ENCODE data around the gene PPTC7.
"Not testable (repeated sequence)": the region's sequence is repeated elsewhere in the genome, so short reads cannot be mapped to it uniquely, and the experiment has no call there.

Gene PPTC7

DNA sequence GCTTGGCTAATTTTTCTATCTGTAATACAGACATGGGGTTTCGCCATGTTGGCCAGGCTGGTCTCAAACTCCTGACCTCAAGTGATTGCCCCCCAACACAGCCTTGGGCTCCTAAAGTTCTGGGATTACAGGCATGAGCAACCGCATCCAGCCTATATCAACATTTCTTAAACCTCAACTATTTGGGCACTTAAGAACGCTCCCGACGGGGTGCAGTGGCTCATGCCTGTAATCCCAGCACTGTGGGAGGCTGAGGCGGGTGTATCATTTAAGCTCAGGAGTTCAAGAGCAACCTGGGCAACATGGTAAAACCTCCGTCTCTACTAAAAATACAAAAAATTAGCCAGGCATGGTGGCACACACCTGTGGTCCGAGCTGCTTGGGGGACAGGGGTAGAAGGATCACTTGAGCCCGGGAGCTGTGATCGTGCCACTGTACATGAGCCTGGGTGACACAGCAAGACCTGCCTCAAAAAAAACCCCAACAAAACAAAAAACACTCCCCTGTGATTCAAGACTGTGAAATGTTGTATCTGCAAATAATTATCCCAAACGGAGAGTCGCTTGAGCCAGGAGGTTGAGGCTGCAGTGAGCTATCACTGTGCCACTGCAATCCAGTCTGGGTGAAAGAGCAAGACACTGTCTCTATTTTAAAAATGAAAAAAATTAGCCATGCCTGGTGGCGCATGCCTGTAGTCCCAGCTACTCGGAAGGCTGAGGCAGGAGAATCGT, 21.5 kb downstream of the PPTC7 start:
- DNase-seq (ENCODE audit: low read depth) = peak; percentile 89

DNA sequence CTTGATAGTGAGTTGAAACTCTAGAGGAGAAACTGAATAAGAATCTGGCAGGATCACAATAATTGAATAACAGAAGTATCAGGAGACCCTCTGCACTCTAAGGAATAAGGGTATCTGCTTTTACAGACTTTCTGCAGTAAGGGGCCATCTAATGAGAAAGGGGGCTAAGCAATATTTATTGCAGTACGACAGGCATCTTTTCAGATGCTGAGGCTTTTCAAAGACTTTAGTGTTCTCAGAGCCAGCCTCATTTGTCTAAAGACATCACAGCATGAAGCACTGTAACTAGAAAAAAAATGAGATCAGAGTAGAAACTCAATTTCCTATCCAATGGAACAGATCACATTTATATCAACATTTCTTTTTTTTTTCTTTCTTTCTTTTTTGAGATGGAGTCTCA, 22.2 kb downstream of the PPTC7 start:
- DNase-seq (ENCODE audit: low read depth) = no peak

DNA sequence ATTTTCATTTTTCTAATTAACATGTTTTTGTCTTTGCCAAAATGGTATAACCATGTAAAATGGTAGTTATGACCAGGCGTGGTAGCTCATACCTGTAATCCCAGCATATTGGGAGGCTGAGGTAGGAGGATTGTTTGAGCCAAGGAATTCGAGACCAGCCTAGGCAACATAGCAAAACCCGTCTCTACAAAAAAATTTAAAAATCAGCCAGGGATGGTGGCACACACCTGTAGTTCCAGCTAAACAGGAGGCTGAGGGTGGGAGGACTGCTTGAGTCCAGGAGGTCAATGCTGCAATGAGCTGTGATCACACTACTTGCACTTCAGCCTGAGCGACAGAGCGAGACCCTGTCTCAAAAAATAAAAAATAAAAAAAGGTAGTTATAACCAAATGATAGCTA, 23.1 kb downstream of the PPTC7 start:
- DNase-seq (ENCODE audit: low read depth) = no peak

DNA sequence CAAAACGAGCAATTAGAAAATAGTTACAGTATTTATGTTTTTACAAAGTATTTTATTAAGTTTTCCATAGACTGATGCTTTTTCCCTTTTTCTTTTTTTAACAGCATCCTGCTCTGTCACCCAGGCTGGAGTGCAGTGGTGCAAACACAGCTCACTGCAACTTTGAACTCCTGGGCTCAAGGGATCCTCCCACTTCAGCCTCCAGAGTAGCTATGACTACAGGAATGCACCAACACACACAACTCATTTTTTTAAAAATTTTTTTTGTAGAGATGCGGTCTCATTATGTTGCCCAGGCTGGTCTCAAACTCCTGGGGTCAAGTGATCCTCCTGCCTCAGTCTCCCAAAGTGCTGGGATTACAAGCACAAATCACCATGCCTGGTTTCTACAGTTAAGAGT, 24.2 kb downstream of the PPTC7 start:
- DNase-seq (ENCODE audit: low read depth) = not testable (repeated sequence)

DNA sequence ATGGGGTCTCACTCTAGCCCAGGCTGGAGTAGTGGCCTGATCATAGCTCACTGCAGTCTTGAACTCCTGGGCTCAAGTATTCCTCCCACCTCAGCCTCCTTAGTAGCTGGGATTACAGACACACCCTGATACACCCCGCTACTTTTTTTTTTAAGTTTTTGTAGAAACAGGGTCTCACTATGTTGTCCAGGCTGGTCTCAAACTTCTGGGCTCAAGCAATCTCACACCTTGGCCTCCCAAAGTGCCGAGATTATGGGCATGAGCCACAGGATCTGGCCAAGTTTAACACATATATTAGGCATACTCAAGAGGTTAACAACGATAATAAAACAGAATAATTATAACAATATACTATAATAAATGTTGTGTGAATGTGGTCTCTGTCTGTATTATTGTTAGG, 25.8 kb downstream of the PPTC7 start:
- no peak for DNase-seq (ENCODE audit: low read depth)

DNA sequence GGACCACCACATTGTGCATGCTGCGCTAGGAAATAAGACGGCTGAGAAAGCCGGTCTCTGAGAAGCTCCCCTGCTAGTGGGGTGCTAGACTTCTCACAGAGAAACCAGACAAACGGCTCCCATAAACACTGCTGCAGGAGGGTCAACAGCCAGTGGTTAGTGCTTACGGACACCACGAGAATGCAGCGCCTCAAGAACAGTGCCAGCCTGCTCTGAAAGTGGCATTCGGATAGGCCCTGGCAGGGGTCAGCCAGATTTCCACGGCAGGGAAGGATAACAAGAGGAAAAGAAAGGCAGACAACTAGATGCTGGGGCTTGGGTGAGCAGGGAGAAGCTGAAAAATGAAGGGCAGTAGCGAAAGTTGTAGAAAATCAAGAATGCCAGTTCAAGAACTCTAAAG, 26.4 kb downstream of the PPTC7 start:
- no peak for DNase-seq (ENCODE audit: low read depth)

DNA sequence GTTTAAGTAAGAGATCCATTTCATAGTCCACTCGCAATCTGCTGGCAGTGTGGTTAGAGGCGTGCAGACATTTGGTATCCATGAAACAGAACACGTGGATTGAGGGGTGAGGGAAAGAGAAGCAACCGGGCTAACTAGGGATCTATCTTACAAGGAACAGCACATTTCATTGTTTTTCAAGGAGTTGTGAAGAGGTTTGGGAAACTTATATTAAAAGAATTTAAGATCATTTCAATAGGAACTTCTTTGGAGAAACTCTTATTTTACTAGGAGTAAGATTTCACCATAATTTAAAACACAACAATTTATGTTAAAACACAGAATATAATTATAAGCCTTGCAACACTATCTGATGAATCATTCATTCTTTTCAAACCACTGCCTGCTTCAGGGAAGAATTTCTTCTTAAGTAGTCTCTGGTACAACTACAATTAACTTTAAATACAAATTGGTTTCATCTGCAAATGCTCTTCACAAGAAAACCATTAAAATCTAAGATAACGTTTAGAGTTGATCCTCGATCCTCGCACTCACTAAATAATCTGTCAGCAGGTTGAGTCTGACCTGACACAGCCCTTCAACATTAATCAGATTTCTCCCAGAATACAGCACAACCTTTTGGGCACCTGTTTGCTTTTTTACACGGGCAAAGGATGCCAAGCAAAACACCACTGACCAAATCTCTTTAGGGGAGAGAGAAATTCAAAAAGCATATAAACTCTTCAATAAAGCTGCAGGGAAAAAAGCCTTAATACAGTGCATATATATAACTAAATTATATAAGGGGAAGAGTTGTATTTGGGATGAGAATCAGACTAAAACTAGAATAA, 27.3 kb downstream of the PPTC7 start:
- peak; percentile 84 for DNase-seq (ENCODE audit: low read depth)

DNA sequence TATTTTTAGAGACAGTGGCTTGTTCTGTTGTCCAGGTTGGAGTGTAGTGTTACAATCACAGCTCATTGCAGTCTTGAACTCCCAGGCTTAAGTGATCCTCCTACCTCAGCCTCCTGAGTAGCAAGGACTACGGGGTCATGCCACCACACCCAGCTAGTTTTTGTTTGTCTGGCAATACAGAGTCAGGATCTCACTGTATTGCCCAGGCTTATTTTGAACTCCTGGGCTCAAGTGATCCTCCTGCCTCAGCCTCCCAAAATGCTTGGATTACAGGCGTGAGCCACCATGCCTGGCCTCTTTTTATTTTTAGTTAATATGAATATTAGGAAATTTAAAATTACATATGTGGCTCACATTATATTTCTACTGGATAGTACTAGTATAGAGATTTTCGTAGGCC, 28.9 kb downstream of the PPTC7 start:
- DNase-seq (ENCODE audit: low read depth) = no peak

DNA sequence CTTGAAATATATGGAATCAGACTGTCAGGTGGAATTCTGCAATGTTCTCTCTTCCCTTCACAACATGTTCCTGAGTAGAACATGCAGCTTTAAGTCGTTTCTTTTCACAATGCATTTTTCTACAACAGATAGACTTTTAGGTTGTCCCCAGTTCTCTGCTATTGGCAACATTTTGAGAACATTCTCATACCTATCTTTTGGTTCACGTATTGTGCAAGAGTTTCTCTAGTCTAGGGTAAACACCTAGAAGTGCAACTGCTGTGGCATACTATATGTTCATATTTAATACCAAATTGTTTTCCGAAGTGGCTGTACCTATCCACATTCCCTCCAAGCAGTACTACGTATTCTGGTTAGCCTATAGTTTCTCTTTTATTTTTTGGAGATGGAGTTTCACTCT, 32.1 kb downstream of the PPTC7 start:
- DNase-seq (ENCODE audit: low read depth) = no peak

DNA sequence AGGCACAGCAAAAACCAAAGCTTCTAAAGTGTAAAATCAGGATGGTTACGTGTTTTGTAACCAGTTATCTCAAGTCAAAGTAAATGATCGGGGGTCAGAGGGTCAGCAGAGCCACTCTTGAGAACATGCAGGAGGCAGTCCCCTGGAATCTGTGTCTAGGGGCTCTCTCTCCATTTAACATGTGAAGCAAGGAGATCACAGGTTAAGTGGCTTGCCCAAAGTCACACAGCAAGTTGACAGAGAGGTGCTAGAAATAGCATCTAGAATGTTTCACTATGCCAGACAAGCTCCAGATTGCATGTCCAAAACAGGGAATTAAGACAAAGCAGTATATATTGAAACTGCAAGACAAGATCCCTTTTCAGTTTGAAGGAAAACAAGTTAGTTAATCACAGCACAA, 33.4 kb downstream of the PPTC7 start:
- DNase-seq (ENCODE audit: low read depth) = no peak

DNA sequence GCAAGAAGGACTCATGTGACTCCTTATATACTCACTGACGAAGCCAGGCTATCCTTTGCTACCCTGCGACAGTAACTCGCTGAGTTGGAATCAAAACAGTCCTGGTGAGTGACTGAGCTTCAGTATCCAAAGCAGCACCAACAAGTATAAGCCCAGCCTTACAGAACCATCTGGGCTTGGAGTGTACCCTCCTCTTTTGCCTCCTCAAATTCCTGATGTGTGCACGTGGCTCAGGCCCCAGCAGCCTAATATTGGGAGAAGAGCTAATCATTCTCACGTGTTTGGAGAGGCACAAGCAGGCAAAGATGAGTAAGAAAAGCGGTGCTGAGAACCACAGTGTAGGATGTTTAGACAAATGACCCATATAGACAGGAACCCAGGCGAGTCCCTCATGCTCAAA, 34.4 kb downstream of the PPTC7 start:
- peak; percentile 79 for DNase-seq (ENCODE audit: low read depth)

DNA sequence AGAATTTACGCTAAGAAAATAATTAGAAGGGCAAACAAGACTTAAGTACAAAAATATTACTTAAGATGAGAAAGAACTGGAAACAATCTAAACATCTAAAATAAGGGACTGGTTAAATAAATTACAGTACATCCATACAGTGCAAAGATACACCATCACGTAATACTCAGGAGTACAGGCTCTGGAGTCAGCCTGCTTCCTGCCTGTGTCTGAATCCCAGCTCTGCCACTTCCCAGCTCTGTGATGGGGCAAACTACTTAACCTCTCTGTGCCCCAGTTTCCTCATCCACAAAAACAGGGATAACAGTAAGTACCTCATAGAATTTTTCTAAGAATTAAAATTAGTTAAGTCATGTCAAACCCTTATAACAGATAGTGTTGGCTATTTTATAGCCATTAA, 36.0 kb downstream of the PPTC7 start:
- no peak for DNase-seq (ENCODE audit: low read depth)

DNA sequence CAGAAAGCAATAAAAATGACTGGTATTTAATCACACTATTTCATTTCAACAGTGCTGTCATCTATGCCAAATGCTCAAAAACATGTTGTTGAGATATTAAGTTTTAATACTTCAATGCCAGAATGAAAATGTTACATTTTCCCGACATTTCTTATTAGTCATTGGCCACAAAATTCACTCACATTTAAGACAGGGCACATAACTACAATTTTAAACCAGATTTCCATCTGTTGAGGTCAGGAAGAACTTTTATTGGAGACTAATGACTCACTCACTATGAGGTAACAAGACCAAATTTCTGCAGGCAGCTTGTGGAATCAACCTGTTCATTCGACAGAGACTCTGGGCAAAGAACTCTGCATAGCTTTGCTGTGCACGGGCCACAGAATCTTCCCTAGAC, 36.8 kb downstream of the PPTC7 start:
- DNase-seq (ENCODE audit: low read depth) = peak; percentile 87

DNA sequence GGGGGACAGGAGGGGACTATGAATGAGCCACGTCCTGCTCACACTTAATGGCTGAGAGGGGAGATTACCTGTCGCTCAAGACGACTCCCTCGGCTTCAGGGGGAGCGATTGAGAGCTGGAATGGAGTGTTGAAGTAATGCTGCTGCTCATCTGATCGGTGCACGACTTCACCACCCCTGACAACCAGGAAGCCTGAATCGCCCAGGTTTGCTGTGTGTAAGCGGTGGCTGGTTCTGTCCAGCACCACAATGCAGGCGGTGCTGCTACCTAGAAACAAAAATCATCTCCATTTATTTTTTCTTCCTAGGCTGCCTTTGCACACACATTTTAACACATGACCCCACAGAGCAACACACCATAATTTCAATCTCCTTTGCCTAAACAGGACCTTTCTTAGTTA, 37.3 kb downstream of the PPTC7 start:
- DNase-seq (ENCODE audit: low read depth) = no peak

DNA sequence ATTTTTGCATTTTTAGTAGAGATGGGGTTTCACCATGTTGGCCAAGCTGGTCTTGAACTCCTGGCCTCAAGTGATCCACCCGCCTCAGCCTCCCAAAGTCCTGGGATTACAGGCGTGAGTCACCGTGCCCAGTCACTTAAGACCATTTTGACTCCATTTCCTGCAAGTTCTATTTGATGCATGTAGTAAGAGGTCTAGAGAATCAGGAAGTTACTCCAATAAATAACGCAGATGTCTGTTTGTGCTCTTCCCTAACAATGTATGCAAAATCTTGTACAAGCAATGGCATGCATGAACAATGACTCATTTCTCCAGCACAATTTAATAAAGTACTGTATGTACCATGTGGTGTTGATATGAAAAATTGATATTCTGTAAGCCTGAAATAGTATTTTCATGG, 37.9 kb downstream of the PPTC7 start:
- peak; percentile 92 for DNase-seq (ENCODE audit: low read depth)

DNA sequence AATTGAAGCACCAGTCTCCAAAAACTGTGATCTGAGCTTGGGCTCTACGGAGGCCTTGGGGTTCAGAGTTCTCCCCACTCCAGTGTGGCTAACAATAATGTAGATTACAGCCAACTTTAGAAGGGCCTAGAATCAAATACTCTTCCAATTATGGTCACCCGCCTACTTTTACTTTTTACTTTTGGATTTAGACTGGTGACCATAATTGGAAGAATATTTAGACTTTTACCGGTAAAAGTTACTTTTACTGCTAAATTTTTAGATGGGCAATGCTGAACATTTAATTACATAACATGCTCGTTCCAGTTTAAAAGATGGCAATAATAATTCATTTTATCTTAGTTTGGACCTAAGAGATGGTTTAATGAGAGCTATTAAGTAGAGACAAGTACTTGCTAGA, 39.2 kb downstream of the PPTC7 start:
- DNase-seq (ENCODE audit: low read depth) = no peak

DNA sequence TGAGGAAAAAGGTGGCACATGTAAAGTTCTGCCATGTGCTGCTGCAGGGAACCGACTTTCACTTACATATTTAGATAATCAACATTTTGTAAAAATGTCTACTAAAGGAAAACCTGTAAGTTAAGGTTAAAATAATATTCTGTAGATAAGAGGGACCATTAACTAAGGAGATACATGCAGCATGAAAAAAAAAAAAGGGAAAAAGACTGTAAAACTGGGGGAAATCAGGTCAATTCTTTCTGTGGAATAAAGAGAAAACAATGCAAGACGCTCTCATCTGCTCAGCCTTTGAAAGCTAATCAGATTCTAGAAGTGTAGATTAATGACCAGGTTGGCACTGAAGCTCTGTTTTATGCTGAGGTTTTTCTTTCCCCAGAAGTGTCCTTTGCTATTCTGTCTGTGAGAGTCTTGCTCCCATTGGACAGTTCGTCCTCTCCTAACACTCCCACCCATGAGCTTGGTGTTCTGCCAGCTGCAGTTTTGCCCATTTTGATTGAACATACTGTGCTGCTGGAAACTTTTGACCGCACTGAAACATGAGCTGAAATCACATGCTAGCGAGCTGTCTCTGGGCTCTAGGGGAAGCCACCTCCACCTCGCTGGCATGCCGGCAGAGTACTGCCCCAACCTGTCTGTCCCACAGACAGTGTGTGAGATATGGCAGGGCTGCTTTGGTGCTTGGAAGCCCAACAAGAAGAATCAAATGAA, 39.7 kb downstream of the PPTC7 start:
- peak; percentile 93 for DNase-seq (ENCODE audit: low read depth)

DNA sequence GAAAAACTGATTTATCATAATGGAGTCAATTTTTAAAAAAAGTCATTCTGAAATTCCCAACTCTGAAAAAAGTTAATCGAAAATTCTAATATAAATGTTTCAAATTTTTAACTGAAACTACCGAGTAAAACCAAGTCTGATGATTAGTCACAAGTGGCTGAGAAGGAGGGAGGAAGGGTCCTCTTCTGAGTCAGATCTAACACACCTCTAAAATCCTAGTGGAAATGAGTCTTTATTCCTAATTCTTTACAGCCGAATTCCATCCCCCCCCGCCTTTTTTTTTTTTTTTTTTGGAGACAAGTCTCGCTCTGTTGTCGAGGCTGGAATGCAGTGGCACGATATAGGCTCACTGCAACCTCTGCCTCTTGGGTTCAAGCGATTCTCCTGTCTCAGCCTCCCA, 43.1 kb downstream of the PPTC7 start:
- DNase-seq (ENCODE audit: low read depth) = no peak

DNA sequence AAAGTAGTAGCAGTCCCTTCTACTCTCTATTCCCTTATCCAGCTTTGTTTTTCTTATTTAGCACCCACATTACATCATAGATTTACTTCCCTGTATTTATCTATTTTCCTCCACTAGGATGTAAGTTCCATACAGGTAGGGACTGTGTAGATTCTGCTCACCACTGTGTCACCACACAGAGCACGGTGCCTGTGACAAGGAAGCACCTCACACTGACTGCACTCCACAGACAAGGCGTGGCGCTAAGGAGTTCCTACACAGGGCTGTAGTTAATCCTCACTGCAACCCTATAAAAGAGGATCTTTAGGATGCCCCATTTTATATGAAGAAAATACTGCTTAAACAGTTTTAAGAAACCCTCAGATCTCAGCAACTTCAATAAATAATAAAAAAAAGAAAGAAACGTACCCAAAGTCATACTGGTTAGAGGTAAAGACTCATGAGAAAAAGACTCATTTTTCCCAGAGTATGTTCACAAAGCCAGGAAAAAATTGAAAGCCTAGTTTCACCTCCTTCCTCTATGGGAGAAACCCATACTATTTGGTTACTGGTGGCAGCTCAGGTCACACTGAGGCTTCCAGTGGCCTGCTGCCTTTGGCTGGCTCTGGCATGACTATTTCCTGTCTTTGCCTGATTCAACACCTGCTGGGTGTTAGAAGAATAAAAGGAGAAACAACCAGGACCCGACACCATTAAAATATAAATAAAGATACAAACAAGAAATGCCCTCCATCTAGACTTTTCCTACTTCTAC, 44.1 kb downstream of the PPTC7 start:
- no peak for DNase-seq (ENCODE audit: low read depth)

DNA sequence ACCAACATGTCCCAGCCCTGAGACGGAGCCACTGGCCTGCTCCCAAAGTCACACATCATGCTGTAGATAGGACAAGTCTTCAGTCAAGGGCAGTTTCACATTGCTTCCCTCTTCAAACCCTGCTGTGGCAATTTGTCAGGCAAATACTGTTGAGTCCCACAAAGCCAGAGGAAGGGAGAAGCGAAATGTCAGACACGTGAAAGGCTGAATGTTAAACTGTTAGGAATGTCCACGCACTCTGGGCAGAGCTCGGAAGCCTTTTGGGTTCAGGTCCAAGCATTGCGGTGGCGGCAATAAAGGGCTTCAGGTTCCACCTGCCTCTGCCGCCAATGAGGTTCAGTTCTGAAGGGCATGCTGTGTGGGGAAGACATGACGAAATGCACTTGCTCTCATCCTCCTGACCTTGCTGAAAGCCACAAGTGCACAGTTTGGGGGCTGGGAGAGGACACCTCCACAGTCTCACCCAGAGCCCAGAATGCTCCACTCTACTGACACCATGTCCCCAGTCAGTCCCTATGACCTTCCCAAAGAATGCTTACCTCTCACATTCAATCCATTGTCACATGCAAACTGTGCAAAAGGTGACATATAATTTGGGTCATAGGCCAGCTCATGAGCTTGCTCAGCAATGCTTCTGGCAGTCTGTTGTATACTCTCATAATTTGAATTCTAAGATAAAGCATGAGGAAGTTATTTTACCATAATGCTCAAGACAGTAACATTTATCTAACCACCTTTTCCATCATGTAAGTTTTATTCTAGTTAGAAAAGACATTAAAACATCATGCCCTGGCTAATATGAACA, 45.3 kb downstream of the PPTC7 start:
- peak; percentile 7 for DNase-seq (ENCODE audit: low read depth)

DNA sequence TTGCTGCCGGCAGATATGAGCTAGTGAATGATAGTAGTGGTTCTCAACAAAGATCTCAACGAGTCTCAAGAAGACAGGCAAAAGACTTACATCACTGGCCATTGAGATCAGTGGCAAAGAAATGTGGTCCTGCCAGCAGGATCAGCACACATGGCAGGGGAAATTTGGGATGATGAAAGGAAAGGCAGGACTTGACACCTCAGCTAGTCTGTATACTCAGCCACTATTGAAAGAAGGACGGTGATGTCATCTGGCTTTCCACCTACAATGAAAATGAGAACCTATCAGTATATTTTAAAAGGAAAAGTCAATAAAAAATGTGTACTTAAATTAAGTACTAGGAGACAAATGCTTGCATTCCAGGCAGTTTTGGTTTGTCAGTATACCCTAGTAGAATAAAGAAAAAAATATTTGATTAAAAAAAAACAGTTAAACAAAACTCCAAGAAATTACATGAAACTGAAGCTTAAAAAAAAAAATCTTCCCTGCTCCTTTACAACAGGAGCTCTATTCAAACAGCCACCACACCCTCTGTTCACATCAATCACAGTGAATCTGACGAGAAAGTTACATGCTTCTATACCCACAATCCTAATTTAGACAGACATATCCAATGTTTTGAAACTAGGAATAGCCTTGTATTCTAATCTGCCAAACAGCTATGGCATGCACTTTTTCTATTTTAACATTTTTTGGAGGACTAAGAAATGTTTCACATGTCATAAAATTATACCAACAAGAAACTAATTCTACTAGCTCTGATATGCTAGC, 46.1 kb downstream of the PPTC7 start:
- no peak for DNase-seq (ENCODE audit: low read depth)
